Activated CD4-positive, alpha-beta T cell treated with anti-CD3 and anti-CD28 coated beads for 4 hours (primary cell): Measurements from ENCODE around the gene CHPT1.
A peak's percentile ranks its signal among the peaks of the same experiment; 100 is the strongest.

Source experiments
- DNase-seq, 2 donors: peaks; one replicate each; pipeline ENCODE4 v3.0.0-alpha.2; 2020

CHPT1 gene

GRCh38 chr12:101686176-101686575 is 11.3 kb upstream of the CHPT1 start:
- no peak for DNase-seq

GRCh38 chr12:101690544-101691098 is 6.8 kb upstream of the CHPT1 start:
- no peak for DNase-seq

- DNase-seq = no peak
Measured at GRCh38 chr12:101691503-101692096, 5.8 kb upstream of the CHPT1 start.

GRCh38 chr12:101694297-101694848 is 3.1 kb upstream of the CHPT1 start:
- no peak for DNase-seq

- no peak for DNase-seq
Measured at GRCh38 chr12:101694986-101695385, 2.5 kb upstream of the CHPT1 start.

- DNase-seq = no peak
Measured at GRCh38 chr12:101695706-101696105, 1.7 kb upstream of the CHPT1 start.

GRCh38 chr12:101696251-101697196 is 916 bp upstream of the CHPT1 start:
- no peak for DNase-seq

GRCh38 chr12:101697930-101698799 is 725 bp downstream of the CHPT1 start:
- DNase-seq = peak; percentile 1 to 5

GRCh38 chr12:101698800-101699347 is 1.4 kb downstream of the CHPT1 start:
- no peak for DNase-seq

GRCh38 chr12:101700299-101700820 is 2.9 kb downstream of the CHPT1 start:
- no peak for DNase-seq

- DNase-seq = no peak
Measured at GRCh38 chr12:101703487-101703886, 6.0 kb downstream of the CHPT1 start.

GRCh38 chr12:101706403-101706802 is 9.0 kb downstream of the CHPT1 start:
- no peak for DNase-seq

GRCh38 chr12:101707131-101707782 is 9.8 kb downstream of the CHPT1 start:
- no peak for DNase-seq

GRCh38 chr12:101710288-101710687 is 12.8 kb downstream of the CHPT1 start:
- DNase-seq = no peak

GRCh38 chr12:101713059-101713682 is 15.7 kb downstream of the CHPT1 start:
- no peak for DNase-seq

GRCh38 chr12:101713930-101714329 is 16.5 kb downstream of the CHPT1 start:
- no peak for DNase-seq

- DNase-seq = no peak
Measured at GRCh38 chr12:101714877-101715444, 17.5 kb downstream of the CHPT1 start.

- no peak for DNase-seq
Measured at GRCh38 chr12:101719566-101719965, 22.1 kb downstream of the CHPT1 start.

GRCh38 chr12:101720118-101720517 is 22.7 kb downstream of the CHPT1 start:
- no peak for DNase-seq

GRCh38 chr12:101722392-101722791 is 25.0 kb downstream of the CHPT1 start:
- no peak for DNase-seq

GRCh38 chr12:101727098-101727497 is 29.7 kb downstream of the CHPT1 start:
- no peak for DNase-seq
